Amygdala (tissue), 56 donors: Measurements from ENCODE around the gene COA7.

ENCODE experiments used
- DNase-seq, 56 donors: peaks; one replicate each; lab custom pipeline; 2025; lab: John Stamatoyannopoulos, UW

The COA7 gene

GRCh38 chr1:52641307-52641706 is 56.8 kb downstream of the COA7 start:
- DNase-seq: no peak

- DNase-seq: no peak
Observed at GRCh38 chr1:52640697-52641096, 57.5 kb downstream of the COA7 start.

GRCh38 chr1:52637946-52638345 is 60.2 kb downstream of the COA7 start:
- no peak for DNase-seq

GRCh38 chr1:52636721-52637695 is 61.1 kb downstream of the COA7 start:
- peak in 1 of 56 donors; percentile 8 for DNase-seq

GRCh38 chr1:52635321-52636089 is 62.6 kb downstream of the COA7 start:
- DNase-seq: no peak
